Prostate gland (tissue), 2 donors: ENCODE data around the gene PTPRJ.

Source experiments
- POLR2A ChIP-seq: fragments of 450-650 bp; IDR thresholded peaks from one replicate; pipeline ENCODE4 v1.6.1; 2016; ENCODE audit warnings: antibody characterized with exemption, mild to moderate bottlenecking
- TF ChIP-seq, protein P1 (sequence below), 4 experiments: fragments of 200-600 bp in 2 of 4; fragments of 450-650 bp in 2 of 4; sonication (generic) in 2 of 4; IDR thresholded peaks; 1 replicate in 3 of 4; 2 replicates in 1 of 4; pipeline ENCODE4 v1.5.1; 2016 to 2019; ENCODE audit warnings: antibody characterized with exemption in 4 of 4, mild to moderate bottlenecking in 2 of 4, moderate library complexity in 2 of 4

DNA sequence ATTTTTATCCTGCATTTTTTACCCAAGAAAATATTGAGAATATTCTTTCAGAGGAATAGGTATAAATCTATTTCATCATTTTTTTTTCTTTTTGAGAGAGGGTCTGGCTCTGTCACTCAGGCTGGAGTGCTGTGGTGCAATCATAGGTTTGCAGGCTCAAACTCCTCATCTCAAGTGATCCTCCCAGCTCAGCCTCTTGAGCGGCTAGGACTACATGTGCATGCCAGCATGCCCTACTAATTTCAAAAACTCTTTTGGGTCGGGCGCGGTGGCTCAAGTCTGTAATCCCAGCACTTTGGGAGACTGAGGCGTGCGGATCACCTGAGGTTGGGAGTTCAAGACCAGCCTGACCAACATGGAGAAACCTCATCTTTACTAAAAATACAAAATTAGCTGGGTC is 20.3 kb upstream of the PTPRJ start:
- TF ChIP-seq, protein P1, sequence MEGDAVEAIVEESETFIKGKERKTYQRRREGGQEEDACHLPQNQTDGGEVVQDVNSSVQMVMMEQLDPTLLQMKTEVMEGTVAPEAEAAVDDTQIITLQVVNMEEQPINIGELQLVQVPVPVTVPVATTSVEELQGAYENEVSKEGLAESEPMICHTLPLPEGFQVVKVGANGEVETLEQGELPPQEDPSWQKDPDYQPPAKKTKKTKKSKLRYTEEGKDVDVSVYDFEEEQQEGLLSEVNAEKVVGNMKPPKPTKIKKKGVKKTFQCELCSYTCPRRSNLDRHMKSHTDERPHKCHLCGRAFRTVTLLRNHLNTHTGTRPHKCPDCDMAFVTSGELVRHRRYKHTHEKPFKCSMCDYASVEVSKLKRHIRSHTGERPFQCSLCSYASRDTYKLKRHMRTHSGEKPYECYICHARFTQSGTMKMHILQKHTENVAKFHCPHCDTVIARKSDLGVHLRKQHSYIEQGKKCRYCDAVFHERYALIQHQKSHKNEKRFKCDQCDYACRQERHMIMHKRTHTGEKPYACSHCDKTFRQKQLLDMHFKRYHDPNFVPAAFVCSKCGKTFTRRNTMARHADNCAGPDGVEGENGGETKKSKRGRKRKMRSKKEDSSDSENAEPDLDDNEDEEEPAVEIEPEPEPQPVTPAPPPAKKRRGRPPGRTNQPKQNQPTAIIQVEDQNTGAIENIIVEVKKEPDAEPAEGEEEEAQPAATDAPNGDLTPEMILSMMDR (IDR thresholded peaks at IDR 0.05), result no peak
- no peak for TF ChIP-seq POLR2A
